HCT116 (cell line): Measurements from ENCODE around the gene TBL2. TPM values are rescaled to one million over a fixed set of nuclear protein-coding genes. Genes with fewer than 3 reads are reported as not detected.
"Not testable (repeated sequence)": the region's sequence is repeated elsewhere in the genome, so short reads cannot be mapped to it uniquely, and the experiment has no call there.

Experiments
- ATAC-seq: fragments of 200-7000 bp; cut with Tn5 transposase; 2 replicates; pipeline ENCODE4 v1.9.1; 2020; ENCODE audit warnings: mild to moderate bottlenecking, moderate library complexity
- BruUV-seq: library from RNA; stranded (reverse); fragments of 400-500 nt; replicated peaks from 2 replicates; lab custom pipeline; 2021; lab: Mats Ljungman, UMichigan
- CTCF ChIA-PET: fragments of 300-600 bp; sonication (Branson Sonifier 250); formaldehyde crosslinking; loops from one replicate; lab custom pipeline; 2021; ENCODE audit warnings: antibody characterized with exemption; lab: Charles Lee
- POLR2A ChIA-PET: fragments of 300-600, 350-600 bp; sonication (Branson Sonifier 250); formaldehyde crosslinking; loops from one replicate; lab custom pipeline; 2021; ENCODE audit warnings: antibody characterized with exemption; lab: Charles Lee
- RAD21 ChIA-PET, 2 experiments: fragments of 300-600 bp; sonication (Branson Sonifier 250); formaldehyde crosslinking; loops; one replicate each; lab custom pipeline; 2023; ENCODE audit warnings: low total read pairs in 2 of 2; ENCODE audit not compliant: uncharacterized antibody in 2 of 2, unreplicated experiment in 2 of 2, low non-redundant PET in 1 of 2; lab: Charles Lee
- DNase-seq: peaks from one replicate; pipeline ENCODE4 v3.0.0-alpha.2; 2010; ENCODE audit warnings: low read depth, low spot score
- H2AFZ ChIP-seq: fragments of 200-600 bp; shearing (Covaris generic), sonication (generic); 2 replicates; pipeline ENCODE4 v1.6.1; 2017; ENCODE audit warnings: low read depth, mixed run types, mixed read lengths, antibody characterized with exemption, low read length; ENCODE audit not compliant: poor library complexity, severe bottlenecking
- H3K27ac ChIP-seq: 2 replicates; pipeline ENCODE4 v1.5.1; 2012; ENCODE audit warnings: low read depth, low read length
- H3K27me3 ChIP-seq: fragments of 200-600 bp; sonication (generic); 2 replicates; pipeline ENCODE4 v1.6.1; 2016; ENCODE audit warnings: mixed run types, low read length, mixed read lengths; ENCODE audit not compliant: insufficient read depth
- H3K36me3 ChIP-seq, 2 experiments: fragments of 200-500 bp in 1 of 2; fragments of 200-600 bp in 1 of 2; sonication (Bioruptor generic) in 1 of 2; sonication (generic) in 1 of 2; 2 replicates each; pipeline versions ENCODE4 v1.5.1 to v1.6.1; 2014 to 2016; ENCODE audit warnings: low read length in 2 of 2, inconsistent platforms in 1 of 2, mixed read lengths in 1 of 2, mixed run types in 1 of 2; ENCODE audit not compliant: insufficient read depth in 2 of 2, control insufficient read depth in 1 of 2
- H3K4me1 ChIP-seq, 2 experiments: fragments of 200-600 bp in 1 of 2; sonication (generic) in 1 of 2; 2 replicates each; pipeline versions ENCODE4 v1.5.1 to v1.6.1; 2012 to 2017; ENCODE audit warnings: low read length in 2 of 2, inconsistent platforms in 1 of 2, mild to moderate bottlenecking in 1 of 2, mixed read lengths in 1 of 2, mixed run types in 1 of 2, moderate library complexity in 1 of 2; ENCODE audit not compliant: insufficient read depth in 2 of 2, control insufficient read depth in 1 of 2
- H3K4me2 ChIP-seq: fragments of 200-600 bp; sonication (generic); 2 replicates; pipeline ENCODE4 v1.6.1; 2017; ENCODE audit warnings: mixed run types, low read length, mixed read lengths
- H3K4me3 ChIP-seq, 2 experiments: fragments of 200-600 bp in 1 of 2; sonication (generic) in 1 of 2; replicated peaks in 1 of 2; 2 replicates each; pipeline ENCODE4 v1.5.1; 2011 to 2016; ENCODE audit warnings: low read length in 2 of 2, control low read depth in 1 of 2, low read depth in 1 of 2, mild to moderate bottlenecking in 1 of 2, mixed read lengths in 1 of 2, mixed run types in 1 of 2
- H3K79me2 ChIP-seq: fragments of 200-600 bp; sonication (generic); 2 replicates; pipeline ENCODE4 v1.6.1; 2017; ENCODE audit warnings: mild to moderate bottlenecking, mixed run types, low read length, moderate library complexity, mixed read lengths; ENCODE audit not compliant: insufficient read depth
- H3K9ac ChIP-seq: fragments of 200-600 bp; sonication (generic); 2 replicates; pipeline ENCODE4 v1.6.1; 2016; ENCODE audit warnings: low read length, mixed read lengths
- H3K9me2 ChIP-seq: fragments of 200-600 bp; sonication (generic), shearing (Covaris generic); 2 replicates; pipeline ENCODE4 v1.6.1; 2017; ENCODE audit warnings: mixed run types, mild to moderate bottlenecking, moderate library complexity; ENCODE audit not compliant: insufficient read depth
- H3K9me3 ChIP-seq, 2 experiments: fragments of 200-500 bp in 1 of 2; fragments of 200-600 bp in 1 of 2; sonication (Bioruptor generic) in 1 of 2; sonication (generic) in 1 of 2; 2 replicates each; pipeline ENCODE4 v1.6.1; 2014 to 2017; ENCODE audit warnings: low read length in 2 of 2, mixed read lengths in 2 of 2, inconsistent platforms in 1 of 2, low read depth in 1 of 2, mild to moderate bottlenecking in 1 of 2, mixed run types in 1 of 2, moderate library complexity in 1 of 2; ENCODE audit not compliant: control insufficient read depth in 1 of 2, insufficient read depth in 1 of 2
- H4K20me1 ChIP-seq: fragments of 200-600 bp; sonication (generic), shearing (Covaris generic); 2 replicates; pipeline ENCODE4 v1.6.1; 2017; ENCODE audit warnings: mixed run types, mild to moderate bottlenecking, moderate library complexity; ENCODE audit not compliant: insufficient read depth
- CEBPB ChIP-seq: IDR thresholded peaks from 2 replicates; pipeline ENCODE4 v1.6.1; 2012; ENCODE audit warnings: low read depth
- EGR1 ChIP-seq: IDR thresholded peaks from 2 replicates; pipeline ENCODE4 v1.6.1; 2012; ENCODE audit warnings: low read depth
- ELF1 ChIP-seq: IDR thresholded peaks from 2 replicates; pipeline ENCODE4 v1.6.1; 2012; ENCODE audit warnings: low read depth, borderline replicate concordance
- EZH2 ChIP-seq: fragments of 200-600 bp; sonication (generic); IDR thresholded peaks from 2 replicates; pipeline ENCODE4 v1.6.1; 2017; ENCODE audit warnings: antibody characterized with exemption, mixed run types
- RAD21 ChIP-seq: IDR thresholded peaks from 2 replicates; pipeline ENCODE4 v1.6.1; 2012; ENCODE audit warnings: low read depth, mild to moderate bottlenecking
- SIN3A ChIP-seq: IDR thresholded peaks from 2 replicates; pipeline ENCODE4 v1.6.1; 2012; ENCODE audit warnings: low read depth
- SP1 ChIP-seq: IDR thresholded peaks from 2 replicates; pipeline ENCODE4 v1.6.1; 2012; ENCODE audit warnings: low read depth
- SRF ChIP-seq: IDR thresholded peaks from 2 replicates; pipeline ENCODE4 v1.6.1; 2012; ENCODE audit warnings: low read depth
- YY1 ChIP-seq: IDR thresholded peaks from 2 replicates; pipeline ENCODE4 v1.6.1; 2011; ENCODE audit warnings: low read length, low read depth, moderate library complexity, mild to moderate bottlenecking; ENCODE audit not compliant: insufficient replicate concordance; ENCODE audit errors: extremely low read depth
- intact Hi-C: fragments of 100-400 bp; cut with micrococcal nuclease; formaldehyde crosslinking; loops from 2 replicates; pipeline ENCODE4 v1.10.0; 2022
- total RNA-seq: library from RNA; stranded (reverse); gene quantifications from one replicate; pipeline ENCODE4 v1.2.1, GENCODE V29; 2021; ENCODE audit not compliant: unreplicated experiment
- TF ChIP-seq, protein P1 (sequence below): IDR thresholded peaks from 2 replicates; pipeline ENCODE4 v1.6.1; 2011; ENCODE audit warnings: mild to moderate bottlenecking, low read length, moderate library complexity; ENCODE audit not compliant: insufficient replicate concordance; ENCODE audit errors: extremely low read depth
- TF ChIP-seq, protein P2 (sequence below): IDR thresholded peaks from 2 replicates; pipeline ENCODE4 v1.6.1; 2012
- TF ChIP-seq, protein P3 (sequence below): IDR thresholded peaks from 2 replicates; pipeline ENCODE4 v1.6.1; 2012
- TF ChIP-seq, protein P4 (sequence below): IDR thresholded peaks from 2 replicates; pipeline ENCODE4 v1.6.1; 2012; ENCODE audit warnings: low read depth

TBL2 gene
- total RNA-seq, 1 experiment from 2014 or later, result 55.0 TPM

GRCh38 chr7:73526158-73526494, 52.3 kb downstream of the TBL2 start:
- H2AFZ ChIP-seq, BruUV-seq, H3K36me3 ChIP-seq, ATAC-seq, H3K4me3 ChIP-seq, H3K9me3 ChIP-seq, H3K27ac ChIP-seq, POLR2A ChIA-PET, RAD21 ChIA-PET, H3K27me3 ChIP-seq, H4K20me1 ChIP-seq, H3K4me2 ChIP-seq, DNase-seq, H3K79me2 ChIP-seq, intact Hi-C loops, H3K9me2 ChIP-seq, CTCF ChIA-PET, H3K9ac ChIP-seq: not testable (repeated sequence)
- H3K4me1 ChIP-seq, result peaks cover 5 to 11% of the 10 kb centered on the region in 2 experiments; a peak in 3 of 4 replicates

- Histone ChIP-seq H3K9ac (peak within 1 kb of the TSS; percentile 97), H4K20me1 (peaks cover 20% of the 10 kb centered on the region; the same call in 1 of the 2 replicates), H3K4me3 (peak within 1 kb of the TSS; percentile 86 to 87), H2AFZ (no peak within 1 kb of the TSS), H3K36me3 (peaks cover 3 to 11% of the 10 kb centered on the region in 2 experiments; a peak in 3 of 4 replicates), H3K27ac (peak within 1 kb of the TSS; percentile 96), H3K9me3 (no peaks in the 10 kb centered on the region), H3K4me1 (peaks cover 15 to 27% of the 10 kb centered on the region in 2 experiments; a peak in 3 of 4 replicates), H3K4me2 (peak within 1 kb of the TSS; percentile 87), H3K9me2 (no peaks in the 10 kb centered on the region), H3K27me3 (no peaks in the 10 kb centered on the region), H3K79me2 (peaks cover 43% of the 10 kb centered on the region)
- ChIA-PET POLR2A (interaction anchor here (0.7 to 1.4 kb wide), 5 partner anchors 9 to 216 kb away, joined by 3 to 5 read pairs (median 3); partner anchors contain the start of gene ABHD11), CTCF (no interaction called here), RAD21 (interaction anchor here in 1 of 2 experiments (0.6 kb wide), 1 partner anchor 190 kb away, joined by 4 read pairs; no protein-coding TSS in a partner anchor)
- no TSS peak for BruUV-seq
- intact Hi-C loops, result loop anchor here (1.0 to 5.0 kb wide), 2 partner anchors 35 to 205 kb away; partner anchors contain the start of gene BCL7B
- peak; percentile 96 for DNase-seq
- peak; percentile 93 for ATAC-seq
- no peak for TF ChIP-seq RAD21
- no peak for TF ChIP-seq SRF
- TF ChIP-seq SIN3A, result peak; percentile 31; the same call in 1 of the 2 replicates
- no peak for TF ChIP-seq ELF1
- TF ChIP-seq EGR1, result peak; percentile 67
- no peak for TF ChIP-seq CEBPB
- TF ChIP-seq, protein P1, sequence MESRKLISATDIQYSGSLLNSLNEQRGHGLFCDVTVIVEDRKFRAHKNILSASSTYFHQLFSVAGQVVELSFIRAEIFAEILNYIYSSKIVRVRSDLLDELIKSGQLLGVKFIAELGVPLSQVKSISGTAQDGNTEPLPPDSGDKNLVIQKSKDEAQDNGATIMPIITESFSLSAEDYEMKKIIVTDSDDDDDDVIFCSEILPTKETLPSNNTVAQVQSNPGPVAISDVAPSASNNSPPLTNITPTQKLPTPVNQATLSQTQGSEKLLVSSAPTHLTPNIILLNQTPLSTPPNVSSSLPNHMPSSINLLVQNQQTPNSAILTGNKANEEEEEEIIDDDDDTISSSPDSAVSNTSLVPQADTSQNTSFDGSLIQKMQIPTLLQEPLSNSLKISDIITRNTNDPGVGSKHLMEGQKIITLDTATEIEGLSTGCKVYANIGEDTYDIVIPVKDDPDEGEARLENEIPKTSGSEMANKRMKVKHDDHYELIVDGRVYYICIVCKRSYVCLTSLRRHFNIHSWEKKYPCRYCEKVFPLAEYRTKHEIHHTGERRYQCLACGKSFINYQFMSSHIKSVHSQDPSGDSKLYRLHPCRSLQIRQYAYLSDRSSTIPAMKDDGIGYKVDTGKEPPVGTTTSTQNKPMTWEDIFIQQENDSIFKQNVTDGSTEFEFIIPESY, result peak; percentile 57
- no peak for TF ChIP-seq EZH2
- TF ChIP-seq, protein P2, sequence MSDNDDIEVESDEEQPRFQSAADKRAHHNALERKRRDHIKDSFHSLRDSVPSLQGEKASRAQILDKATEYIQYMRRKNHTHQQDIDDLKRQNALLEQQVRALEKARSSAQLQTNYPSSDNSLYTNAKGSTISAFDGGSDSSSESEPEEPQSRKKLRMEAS, result peak; percentile 87
- TF ChIP-seq, protein P3, sequence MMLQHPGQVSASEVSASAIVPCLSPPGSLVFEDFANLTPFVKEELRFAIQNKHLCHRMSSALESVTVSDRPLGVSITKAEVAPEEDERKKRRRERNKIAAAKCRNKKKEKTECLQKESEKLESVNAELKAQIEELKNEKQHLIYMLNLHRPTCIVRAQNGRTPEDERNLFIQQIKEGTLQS, result no peak
- TF ChIP-seq SP1, result peak; percentile 97
- TF ChIP-seq, protein P4, sequence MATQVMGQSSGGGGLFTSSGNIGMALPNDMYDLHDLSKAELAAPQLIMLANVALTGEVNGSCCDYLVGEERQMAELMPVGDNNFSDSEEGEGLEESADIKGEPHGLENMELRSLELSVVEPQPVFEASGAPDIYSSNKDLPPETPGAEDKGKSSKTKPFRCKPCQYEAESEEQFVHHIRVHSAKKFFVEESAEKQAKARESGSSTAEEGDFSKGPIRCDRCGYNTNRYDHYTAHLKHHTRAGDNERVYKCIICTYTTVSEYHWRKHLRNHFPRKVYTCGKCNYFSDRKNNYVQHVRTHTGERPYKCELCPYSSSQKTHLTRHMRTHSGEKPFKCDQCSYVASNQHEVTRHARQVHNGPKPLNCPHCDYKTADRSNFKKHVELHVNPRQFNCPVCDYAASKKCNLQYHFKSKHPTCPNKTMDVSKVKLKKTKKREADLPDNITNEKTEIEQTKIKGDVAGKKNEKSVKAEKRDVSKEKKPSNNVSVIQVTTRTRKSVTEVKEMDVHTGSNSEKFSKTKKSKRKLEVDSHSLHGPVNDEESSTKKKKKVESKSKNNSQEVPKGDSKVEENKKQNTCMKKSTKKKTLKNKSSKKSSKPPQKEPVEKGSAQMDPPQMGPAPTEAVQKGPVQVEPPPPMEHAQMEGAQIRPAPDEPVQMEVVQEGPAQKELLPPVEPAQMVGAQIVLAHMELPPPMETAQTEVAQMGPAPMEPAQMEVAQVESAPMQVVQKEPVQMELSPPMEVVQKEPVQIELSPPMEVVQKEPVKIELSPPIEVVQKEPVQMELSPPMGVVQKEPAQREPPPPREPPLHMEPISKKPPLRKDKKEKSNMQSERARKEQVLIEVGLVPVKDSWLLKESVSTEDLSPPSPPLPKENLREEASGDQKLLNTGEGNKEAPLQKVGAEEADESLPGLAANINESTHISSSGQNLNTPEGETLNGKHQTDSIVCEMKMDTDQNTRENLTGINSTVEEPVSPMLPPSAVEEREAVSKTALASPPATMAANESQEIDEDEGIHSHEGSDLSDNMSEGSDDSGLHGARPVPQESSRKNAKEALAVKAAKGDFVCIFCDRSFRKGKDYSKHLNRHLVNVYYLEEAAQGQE, result no peak
- TF ChIP-seq YY1, result peak; percentile 66
These were observed 56.1 kb downstream of the TBL2 start, which contains the start of gene BAZ1B for GRCh38 chr7:73522105-73522872. TSS of gene BAZ1B (minus strand) at chr7:73522293. CDS start at chr7:73521933, 360 bp downstream.
